ENCODE data around the gene NPAS4.
"Not testable (repeated sequence)": the region's sequence is repeated elsewhere in the genome, so short reads cannot be mapped to it uniquely, and the experiment has no call there.

NPAS4 gene

DNA sequence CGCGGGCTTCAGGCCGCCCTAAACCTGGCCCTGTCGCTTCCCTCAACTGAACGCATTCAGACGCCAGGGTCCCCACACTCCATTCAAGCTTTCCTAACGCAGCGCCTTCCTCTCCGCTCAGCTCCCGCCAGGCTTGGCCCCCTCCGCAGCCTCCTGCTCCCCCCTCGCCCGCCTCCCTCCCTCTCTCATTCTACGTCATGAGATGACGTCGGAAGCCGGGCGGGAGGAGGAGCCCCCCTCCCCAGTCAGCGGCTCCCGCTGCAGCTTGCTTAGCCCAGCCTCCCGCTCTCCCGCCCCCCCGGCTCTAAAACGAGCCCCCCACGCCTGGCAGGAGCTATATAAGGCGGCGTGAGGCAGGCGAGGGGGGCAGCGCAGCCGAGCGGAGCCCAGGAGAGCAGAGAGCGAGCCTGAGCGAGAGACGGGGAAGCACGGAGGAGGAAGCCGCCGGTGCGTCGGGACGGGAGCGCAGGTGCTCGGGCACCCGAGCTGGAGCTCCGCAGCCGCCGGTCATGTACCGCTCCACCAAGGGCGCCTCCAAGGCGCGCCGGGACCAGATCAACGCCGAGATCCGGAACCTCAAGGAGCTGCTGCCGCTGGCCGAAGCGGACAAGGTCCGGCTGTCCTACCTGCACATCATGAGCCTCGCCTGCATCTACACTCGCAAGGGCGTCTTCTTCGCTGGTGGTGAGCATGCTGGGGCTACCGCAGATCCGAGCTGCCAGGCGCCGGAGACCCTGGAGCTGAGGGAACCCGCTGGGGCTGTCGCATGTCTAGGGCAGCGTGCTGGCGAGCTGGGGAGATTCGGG lies at the start of gene NPAS4:
Gene NPAS4 (plus strand): TSS at position 365 of the 806 bp plus-strand sequence. CDS start 145 bp downstream, at position 510.
- no peak for DNase-seq

DNA sequence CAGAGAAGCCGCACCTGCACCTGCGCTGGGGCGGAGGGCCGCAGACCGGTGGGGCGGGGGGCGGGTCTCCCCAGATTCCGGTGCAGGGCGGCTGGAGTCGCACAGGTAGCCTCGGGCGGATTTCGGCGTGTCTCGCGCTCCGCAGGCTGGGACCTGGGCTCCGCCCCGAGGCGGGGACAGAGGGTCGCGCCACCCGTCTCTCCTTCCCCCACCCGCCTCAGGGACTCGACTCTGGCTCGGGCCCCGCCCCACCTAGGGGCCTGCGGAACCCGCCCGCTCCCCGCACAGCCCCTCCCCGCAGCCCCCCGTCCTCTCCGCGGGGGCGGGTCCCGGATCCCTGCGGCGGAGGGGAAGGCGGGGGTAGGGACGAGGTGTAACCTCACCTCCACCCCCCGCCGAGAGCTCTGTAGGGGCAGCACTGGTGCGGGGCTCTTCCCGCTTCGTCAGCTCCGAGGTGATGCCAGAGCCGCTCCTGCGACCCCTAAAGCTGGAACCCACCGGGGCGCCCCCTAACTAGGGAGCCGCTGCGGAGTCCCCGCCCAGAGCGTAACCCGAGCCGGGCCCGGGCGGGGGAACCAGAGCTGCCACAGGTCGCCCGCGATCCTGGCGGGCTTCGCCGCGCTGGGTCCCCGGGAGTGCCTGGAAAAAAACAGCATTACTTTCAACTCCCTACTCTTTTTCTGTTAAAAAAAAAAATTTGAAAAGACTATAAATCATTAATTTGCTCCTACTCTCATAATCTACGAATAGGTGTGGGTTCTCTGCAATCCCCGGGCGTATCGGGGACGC lies 49.0 kb upstream of the NPAS4 start, which contains the start of gene SLC29A2:
Gene SLC29A2 (minus strand): TSS at position 134 of the 789 bp plus-strand sequence. CDS start 169 bp downstream, outside the sequence.
- peak; percentile 82 for DNase-seq

DNA sequence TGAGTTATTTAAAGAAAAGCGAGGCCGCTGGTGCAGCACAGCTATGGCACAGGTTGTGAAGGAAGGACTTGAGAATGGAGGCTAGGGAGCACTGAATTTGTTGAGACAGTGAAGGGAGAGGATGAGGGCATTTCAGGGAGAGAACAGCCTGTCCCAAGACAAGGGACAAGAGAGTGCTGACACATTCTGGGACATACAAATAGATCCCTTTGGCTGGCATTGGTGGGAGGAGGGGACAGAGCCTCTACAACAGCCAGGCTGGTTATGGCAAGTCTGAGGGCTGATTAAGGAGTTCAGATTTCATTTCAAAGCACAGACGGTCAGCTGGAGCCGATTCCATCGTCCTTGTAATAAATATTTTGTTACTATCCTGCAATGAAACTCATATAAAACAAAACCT lies 47.6 kb upstream of the NPAS4 start:
- no peak for DNase-seq

DNA sequence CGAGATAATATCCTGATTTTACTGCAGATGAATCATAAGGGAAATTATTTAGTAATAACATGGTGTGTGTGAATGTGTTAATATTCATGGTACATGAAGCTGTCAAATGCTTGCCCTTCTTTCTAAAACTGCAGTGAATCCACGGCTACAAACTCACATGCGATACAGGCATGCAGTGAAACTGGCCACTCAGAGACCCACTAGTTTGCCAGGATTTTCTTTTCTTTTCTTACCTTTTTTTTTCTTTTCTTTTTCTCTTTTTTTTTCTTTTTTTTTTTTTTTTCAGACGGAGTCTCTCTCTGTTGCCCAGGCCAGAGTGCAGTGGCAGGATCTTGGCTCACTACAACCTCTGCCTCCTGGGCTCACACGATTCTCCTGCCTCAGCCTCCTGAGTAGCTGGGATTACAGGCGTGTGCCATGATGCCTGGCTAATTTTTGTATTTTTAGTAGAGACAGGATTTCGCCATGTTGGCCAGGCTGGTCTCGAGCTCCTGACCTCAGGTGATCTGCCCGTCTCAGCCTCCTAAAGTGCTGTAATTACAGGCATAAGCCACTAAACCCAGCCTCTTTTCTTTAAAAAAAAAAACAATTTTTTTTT lies 47.0 kb upstream of the NPAS4 start:
- not testable (repeated sequence) for DNase-seq

DNA sequence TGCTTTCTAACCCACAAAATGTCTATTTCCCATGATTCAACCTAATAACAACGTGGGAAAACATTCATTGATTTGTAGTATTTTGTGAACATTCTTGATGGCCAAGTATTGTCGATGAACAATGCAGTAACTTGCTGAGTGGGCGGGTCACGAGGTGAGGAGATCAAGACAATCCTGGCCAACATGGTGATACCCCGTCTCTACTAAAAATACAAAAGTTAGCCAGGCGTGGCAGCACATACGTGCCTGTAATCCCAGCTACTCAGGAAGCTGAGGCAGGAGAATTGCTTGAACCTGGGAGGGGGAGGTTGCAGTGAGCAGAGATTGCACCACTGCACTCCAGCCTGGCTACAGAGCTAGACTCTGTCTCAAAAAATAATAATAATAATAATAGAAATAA lies 40.6 kb upstream of the NPAS4 start:
- DNase-seq, result not testable (repeated sequence)

DNA sequence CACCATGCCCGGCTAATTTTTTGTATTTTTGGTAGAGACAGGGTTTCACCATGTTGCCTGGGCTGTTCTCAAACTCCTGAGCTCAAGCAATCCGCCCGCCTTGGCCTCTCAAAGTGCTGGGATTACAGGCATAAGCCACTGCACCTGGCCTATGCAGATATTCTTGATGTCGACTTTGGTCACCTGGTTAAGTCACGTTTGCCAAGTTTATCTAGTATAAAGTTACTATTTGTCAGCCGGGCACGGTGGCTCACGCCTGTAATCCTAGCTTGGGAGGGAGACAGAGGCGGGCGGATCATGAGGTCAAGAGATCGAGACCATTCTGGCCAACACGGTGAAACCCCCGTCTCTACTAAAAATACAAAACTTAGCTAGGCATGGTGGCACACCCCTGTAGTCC lies 36.5 kb upstream of the NPAS4 start:
- not testable (repeated sequence) for DNase-seq

DNA sequence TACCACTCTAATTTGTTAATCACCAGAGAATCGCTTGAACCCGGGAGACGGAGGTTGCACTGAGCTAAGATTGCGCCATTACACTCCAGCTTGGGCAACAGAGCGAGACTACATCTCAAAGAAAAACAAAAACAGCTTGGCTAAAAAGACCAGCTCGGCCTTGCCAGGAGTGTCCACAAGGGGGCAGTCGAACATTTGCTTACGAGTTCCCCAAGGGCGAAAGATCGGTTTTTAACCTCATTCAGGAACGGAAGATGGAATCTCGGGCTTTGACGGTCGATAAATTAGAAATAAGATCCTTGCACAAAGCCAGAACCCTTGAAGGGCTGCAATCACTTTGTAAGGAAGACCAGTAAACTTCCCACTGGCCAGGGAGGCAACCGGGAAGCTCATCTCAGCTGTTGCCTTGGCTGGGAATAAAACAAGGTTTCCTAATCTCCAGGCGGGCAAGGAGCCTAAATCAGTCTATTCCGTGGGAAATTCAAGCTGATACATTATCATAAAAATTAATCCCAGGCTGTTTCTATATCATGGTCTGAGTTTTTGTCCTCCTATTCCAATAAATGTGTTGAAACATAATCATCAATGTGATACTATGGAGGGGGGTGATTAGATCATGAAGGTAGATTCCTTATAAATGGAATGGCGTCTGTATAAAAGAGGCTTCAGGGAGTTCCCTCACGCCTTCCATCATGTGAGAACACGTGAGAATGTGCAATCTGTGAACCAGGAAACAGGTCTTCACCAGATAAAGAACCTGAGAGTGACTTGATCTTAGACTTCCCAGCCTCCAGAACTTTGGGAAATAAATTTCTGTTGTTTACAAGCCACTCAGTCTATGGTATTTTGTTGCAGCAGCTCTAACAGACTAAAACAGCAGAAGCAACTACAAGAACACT lies 34.4 kb upstream of the NPAS4 start:
- peak; percentile 83 for DNase-seq

DNA sequence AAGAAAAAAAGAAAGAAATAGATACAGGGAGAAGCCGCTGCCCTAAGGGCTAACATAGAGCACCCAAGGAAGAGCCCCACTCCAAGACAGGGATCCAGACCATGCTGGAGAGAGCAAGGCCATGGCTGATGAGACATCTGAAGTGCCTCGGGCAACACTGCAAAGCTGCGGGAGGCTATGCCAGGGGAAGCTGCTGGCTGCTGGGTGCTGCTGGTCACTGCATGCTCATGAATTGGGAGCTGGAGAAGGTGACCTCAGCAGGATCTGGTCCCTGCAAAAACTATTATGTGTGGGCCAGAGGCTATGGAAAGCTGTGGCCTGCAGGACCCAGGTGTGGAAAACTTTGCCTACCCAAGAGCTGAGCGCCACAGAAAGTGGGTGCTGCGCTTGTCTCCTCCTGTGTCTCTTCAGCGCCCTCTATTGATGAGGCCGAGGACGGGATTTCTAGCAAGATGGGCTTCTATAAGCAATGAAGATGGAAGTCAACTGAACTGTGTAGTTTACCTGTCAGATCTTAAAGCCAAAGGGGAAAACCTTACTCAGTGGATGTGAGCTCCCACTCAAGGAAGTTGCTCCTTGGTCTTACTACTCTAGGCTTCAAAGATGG lies 32.0 kb upstream of the NPAS4 start:
- peak; percentile 78 for DNase-seq

DNA sequence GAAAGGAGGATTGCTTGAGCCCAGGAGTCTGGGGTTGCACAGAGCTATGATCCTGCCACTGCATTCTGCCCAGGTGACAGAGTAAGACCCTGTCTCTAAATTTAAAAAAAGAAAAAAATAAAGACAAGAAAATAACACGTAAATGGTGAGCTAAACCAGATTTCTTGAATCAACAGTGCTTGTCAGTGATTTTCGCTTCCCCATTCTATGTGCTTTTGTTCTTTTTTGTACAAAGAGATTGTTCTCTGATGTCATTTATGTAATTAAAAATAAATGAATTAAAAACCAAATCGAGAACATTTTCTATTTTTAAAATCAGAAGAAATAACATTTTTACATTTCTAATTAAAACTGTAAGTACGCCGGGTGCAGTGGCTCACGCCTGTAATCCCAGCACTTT lies 29.5 kb upstream of the NPAS4 start:
- DNase-seq, result no peak

DNA sequence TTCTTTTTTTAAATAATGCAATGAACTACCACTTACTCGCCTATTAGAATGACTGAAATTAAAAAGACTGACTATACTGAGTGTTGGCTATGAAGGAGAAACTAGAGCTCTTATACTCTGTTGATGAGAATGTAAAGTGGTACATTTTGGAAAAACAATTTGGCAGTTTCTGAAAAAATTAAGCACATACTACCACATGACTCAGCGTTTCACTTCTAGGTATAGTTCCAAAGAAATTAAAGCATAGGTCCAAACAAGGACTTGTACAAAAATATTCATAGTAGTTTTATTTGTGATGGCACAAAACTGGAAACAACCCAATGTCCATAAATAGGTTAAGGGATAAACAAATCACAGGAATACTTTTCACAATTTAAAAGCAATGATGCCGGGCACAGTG lies 26.9 kb upstream of the NPAS4 start:
- DNase-seq, result no peak

DNA sequence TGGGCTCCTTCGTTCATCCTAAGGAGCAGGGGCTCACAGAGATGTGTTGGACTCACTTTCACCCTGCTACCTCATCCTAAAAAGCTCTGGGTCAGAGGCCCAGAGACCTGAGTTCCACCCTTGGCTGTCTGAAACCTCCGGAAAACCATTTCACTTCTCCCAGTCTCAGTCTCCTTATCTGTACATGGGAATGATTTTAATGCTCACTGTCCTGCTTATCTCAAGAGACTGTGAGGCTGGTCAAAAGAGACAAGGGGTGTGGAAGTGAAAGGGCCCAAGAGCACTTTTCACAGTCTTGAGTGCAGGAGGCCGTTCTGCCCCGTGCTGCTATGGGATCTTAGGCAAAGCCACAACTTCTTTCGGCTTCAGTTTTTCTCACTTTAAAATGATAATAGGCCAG lies 13.2 kb upstream of the NPAS4 start:
- DNase-seq, result no peak

DNA sequence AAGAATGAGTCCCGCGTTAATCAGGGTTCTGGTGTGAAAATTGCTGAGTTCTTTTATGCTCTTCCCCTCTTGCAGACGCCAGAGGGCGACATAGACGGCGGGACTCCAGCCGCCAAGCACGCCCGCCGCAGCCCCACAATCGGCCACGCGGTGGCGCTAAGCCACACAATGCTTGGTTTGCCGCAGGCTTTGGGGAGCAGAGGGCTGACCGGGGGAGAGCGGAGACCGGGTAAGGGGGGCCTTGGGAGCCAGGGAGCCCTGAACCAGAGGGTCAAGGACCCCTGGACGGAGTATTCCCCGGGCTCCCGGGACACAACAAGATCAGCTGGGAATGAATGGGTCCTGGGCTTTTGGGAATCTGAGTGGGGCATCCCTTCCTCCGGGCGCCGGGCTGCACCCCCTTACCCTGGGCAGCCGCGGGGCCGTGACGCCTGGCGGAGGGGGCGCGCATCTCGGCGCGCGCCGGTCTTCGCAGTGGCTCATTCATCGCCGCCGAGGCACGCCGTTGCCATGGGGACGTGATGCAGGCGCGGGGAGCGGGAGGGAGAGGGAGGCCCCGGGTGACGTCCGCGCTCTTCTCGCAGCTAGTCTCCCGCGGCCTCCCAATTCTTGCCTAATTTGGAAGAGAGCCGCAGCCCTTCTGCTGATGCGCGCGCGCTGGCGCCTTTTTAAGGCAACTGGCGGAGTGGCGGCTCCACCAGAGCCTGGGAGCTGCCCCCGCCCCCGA lies 12.2 kb upstream of the NPAS4 start:
- DNase-seq, result peak; percentile 90

DNA sequence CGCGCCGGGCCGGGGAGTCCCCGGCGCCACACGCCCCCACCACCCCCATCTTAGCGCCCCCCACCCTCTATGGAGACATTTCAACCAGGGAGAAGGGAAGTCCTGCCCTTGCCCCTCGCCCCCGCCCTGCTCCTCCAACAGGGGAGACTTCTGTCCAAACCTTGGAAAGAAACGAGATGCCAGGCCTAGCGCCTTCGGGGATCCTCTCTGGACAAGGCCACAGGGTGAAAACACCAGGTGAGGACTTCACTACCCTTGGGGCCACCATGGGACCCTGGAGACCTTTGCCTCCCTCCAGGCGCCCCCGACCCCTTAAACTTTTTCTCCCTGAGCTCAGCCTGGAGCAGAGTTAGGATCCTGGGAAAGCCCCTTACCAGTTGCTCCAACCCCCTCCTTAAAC lies 11.6 kb upstream of the NPAS4 start:
- DNase-seq, result no peak

DNA sequence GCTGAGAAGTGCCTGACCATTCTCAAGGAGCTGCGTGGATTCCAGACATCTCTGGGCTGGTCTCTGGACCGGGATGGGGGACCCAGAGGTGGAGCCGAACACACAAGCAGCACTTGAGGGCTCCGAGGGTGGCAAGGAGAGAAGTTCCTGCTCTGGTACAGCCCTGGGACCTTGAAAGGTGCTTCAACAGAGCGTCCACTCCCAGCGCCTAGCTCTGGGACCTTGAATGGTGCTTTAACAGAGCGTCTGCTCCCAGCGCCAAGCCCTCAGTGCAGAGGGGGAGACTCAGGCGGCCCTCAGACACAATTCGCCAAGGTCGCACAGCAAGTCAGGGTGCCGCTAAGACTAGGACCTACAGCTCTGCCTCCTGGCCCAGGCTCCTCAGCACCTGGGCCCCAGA lies 10.6 kb upstream of the NPAS4 start:
- DNase-seq, result no peak

DNA sequence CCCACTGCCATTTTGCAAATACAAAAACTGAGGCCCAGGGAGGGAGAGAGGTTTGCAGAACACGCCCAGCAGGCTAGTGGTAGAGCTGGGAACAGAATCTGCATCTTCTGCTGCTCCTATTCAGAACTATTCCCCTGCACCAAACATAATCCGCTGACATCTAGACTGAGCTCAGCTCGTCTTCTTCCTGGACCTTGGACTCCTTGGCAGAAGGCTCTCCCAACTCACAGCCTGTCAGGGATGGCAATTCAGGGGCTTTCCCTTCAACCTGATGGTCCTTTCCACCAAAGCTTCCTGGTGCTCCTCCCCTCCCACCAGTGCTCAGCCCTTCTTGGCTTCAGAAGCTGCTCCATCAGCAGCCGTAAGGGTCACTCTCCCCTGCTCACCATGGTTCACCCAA lies 9.5 kb upstream of the NPAS4 start:
- DNase-seq, result no peak

DNA sequence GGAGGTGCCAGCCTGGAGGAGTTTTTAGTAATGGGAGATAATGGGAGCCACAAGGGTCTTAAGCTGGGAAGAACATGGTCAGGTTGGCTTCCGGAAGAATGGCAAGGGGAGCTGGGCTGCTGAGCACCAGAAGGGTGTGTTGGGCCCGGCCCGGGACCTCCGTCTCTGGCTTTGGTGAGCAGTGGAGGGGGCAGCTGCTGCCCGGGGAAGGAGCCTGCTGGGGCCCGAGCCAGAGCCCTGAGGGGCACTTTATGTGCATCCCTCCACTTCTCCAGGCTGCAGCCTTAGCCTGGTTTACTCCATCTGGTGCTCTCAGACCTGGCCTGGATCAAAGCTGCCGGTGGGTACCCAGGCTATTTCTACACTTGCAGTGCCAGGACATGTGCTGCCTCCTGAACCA lies 8.7 kb upstream of the NPAS4 start:
- DNase-seq, result no peak

DNA sequence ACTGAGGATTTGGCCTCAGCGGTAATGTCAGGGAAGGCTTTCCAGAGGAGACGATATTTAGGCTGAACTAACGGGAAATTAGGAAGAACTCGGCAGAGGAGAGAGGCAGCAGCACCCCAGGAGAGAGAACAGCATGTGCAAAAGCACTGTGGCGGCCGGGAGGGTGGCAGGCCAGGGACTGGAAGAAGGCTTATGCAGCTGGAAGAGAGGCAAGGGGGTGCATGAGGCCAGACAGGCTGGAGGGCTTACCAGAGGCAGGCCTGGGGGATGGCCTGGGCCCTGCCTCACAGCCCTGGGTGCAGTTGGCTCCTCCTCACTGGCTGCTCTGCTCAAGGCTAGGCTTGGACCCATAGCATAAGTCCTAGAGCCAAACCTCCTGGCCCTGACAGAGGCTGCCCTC lies 7.7 kb upstream of the NPAS4 start:
- DNase-seq, result no peak

DNA sequence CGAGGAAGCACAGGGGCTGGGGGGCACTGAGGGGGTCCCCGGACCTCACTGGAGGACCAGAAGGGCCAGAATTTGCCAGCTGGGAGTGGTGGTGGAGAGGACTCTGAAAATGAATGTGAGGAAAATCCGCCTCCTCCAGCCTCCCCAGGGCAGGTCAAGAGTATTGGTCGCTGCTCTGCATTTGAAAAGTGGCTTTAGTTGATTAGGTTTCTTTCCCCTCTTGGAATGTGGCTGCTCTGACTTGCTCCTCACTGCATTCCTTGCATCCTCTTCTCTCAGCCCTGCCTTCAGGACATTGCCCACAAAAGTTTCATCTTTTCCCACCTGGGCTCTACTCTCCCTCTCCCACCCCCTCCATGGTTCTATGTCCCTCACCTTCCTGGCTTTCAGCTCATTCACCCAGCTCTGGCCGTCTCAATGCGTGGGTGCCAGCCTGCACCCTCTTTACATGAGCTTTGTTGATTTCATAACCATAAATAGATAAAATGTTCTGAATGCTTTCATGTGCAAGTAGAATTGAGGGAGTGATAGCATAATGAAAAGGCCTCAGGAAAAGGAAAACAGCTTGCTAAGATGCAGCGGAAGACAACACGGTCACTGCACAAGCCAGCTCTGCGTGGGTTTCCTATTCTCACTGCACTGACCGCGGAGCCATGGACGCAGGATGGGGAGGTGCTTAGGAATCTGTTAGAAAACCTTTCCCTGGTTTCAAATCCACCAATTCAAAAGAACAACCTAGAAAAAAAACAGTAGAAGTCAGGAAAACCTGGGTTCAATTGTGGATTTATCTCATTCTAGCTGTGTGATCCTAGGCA lies 6.5 kb upstream of the NPAS4 start:
- DNase-seq, result no peak

DNA sequence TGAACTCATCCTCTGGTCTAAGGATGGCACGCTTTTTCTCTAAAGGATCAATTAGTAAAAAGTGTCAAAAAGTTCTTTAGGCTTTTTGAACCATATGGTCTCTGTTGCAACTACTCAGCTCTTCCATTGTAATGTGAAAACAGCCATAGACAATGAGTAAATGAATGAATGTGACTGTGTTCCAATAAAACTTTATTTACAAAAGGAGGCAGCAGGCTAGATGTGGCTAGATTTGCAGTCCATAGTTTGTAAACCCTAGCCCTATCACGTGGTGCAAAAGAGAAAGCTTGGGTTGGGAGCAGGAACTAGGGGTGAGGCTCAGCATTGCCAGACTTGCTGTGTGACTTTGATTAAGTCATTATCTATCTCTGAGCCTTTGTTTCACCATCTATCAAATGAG lies 5.4 kb upstream of the NPAS4 start:
- no peak for DNase-seq

DNA sequence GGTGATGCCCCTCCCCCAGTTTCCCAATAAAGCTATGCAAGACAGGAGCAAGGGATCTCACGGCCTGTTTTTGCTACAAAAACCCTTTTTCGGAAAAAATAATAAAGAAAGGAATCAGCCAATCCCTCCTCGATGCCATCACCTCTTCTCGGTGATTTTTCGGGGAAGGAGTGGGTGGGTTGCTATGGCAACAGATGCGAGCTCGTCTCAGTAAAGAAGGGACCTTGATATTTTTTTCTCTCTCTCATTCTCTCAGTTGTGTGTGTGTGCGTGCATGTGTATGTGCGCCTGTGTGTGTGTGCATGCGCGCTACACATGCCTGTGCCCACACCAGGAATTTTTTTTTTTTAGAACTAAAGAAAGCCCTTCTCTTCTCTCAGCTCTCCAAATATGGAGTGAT lies 3.8 kb upstream of the NPAS4 start:
- DNase-seq, result no peak
